HUES6 (cell line): ENCODE measurements around the gene TTK.
A peak's percentile ranks its signal among the peaks of the same experiment; 100 is the strongest.

ENCODE experiments used
- H3K27ac ChIP-seq: 2 replicates; pipeline ENCODE4 v1.7.0; 2013; ENCODE audit warnings: low read depth, mild to moderate bottlenecking, low read length, inconsistent platforms
- H3K27me3 ChIP-seq: 2 replicates; pipeline ENCODE4 v1.6.1; 2013; ENCODE audit warnings: low read length; ENCODE audit not compliant: control insufficient read depth, insufficient read depth
- H3K36me3 ChIP-seq: 2 replicates; pipeline ENCODE4 v1.6.1; 2013; ENCODE audit warnings: low read length; ENCODE audit not compliant: control insufficient read depth, insufficient read depth
- H3K4me1 ChIP-seq: 2 replicates; pipeline ENCODE4 v1.6.1; 2013; ENCODE audit warnings: low read length; ENCODE audit not compliant: control insufficient read depth, insufficient read depth
- H3K4me3 ChIP-seq: 2 replicates; pipeline ENCODE4 v1.5.1; 2013; ENCODE audit warnings: low read depth, low read length
- H3K9ac ChIP-seq: one replicate; pipeline ENCODE4 v1.6.1; 2013; ENCODE audit warnings: mild to moderate bottlenecking, low read length
- H3K9me3 ChIP-seq: 2 replicates; pipeline ENCODE4 v1.6.1; 2013; ENCODE audit warnings: low read depth, low read length; ENCODE audit not compliant: control insufficient read depth, insufficient read depth

TTK gene

GRCh38 chr6:79993012-79993910, 11.2 kb upstream of the TTK start:
- peak overlapping the region; percentile 84 for H3K27ac ChIP-seq
- H3K36me3 ChIP-seq = no peaks in the 10 kb centered on the region
- no peaks in the 10 kb centered on the region for H3K9me3 ChIP-seq
- peak overlapping the region; percentile 40; the same call in 1 of the 2 replicates for H3K4me3 ChIP-seq
- peaks cover 18% of the 10 kb centered on the region for H3K4me1 ChIP-seq
- H3K27me3 ChIP-seq = no peaks in the 10 kb centered on the region
- peak overlapping the region; percentile 23 for H3K9ac ChIP-seq

- H3K4me1 ChIP-seq = peaks cover 18% of the 10 kb centered on the region
- H3K9ac ChIP-seq = no peak overlapping the region
- peak overlapping the region; percentile 84 for H3K27ac ChIP-seq
- no peaks in the 10 kb centered on the region for H3K9me3 ChIP-seq
- no peaks in the 10 kb centered on the region for H3K36me3 ChIP-seq
- H3K4me3 ChIP-seq = 0 out of 2 replicates have a peak overlapping the region, but pooled peaks have one; percentile 40
- H3K27me3 ChIP-seq = no peaks in the 10 kb centered on the region
Observed at GRCh38 chr6:79993911-79994309, 10.5 kb upstream of the TTK start.

GRCh38 chr6:79997728-79998127, 6.7 kb upstream of the TTK start:
- no peaks in the 10 kb centered on the region for H3K36me3 ChIP-seq
- H3K4me1 ChIP-seq = peaks cover 14% of the 10 kb centered on the region
- H3K27me3 ChIP-seq = no peaks in the 10 kb centered on the region
- H3K9ac ChIP-seq = no peak overlapping the region
- no peaks in the 10 kb centered on the region for H3K9me3 ChIP-seq
- no peak overlapping the region for H3K4me3 ChIP-seq
- no peak overlapping the region for H3K27ac ChIP-seq

GRCh38 chr6:80001337-80001736, 3.1 kb upstream of the TTK start:
- Histone ChIP-seq H3K9me3 (no peaks in the 10 kb centered on the region), H3K36me3 (peaks cover 5% of the 10 kb centered on the region), H3K4me1 (peaks cover 10% of the 10 kb centered on the region), H3K4me3 (no peak overlapping the region), H3K9ac (no peak overlapping the region), H3K27me3 (no peaks in the 10 kb centered on the region), H3K27ac (no peak overlapping the region)

GRCh38 chr6:80003826-80004172, 650 bp upstream of the TTK start:
- Histone ChIP-seq H3K36me3 (peaks cover 29% of the 10 kb centered on the region), H3K27ac (peak overlapping the region; percentile 72; the same call in 1 of the 2 replicates), H3K9me3 (no peaks in the 10 kb centered on the region), H3K9ac (peak overlapping the region; percentile 80), H3K4me1 (peaks cover 10% of the 10 kb centered on the region), H3K27me3 (no peaks in the 10 kb centered on the region), H3K4me3 (peak overlapping the region; percentile 97)

GRCh38 chr6:80005406-80005805, 957 bp downstream of the TTK start:
- Histone ChIP-seq H3K4me1 (peaks cover 10% of the 10 kb centered on the region), H3K9me3 (no peaks in the 10 kb centered on the region), H3K4me3 (peak overlapping the region; percentile 97), H3K9ac (peak overlapping the region; percentile 92), H3K36me3 (peaks cover 45% of the 10 kb centered on the region), H3K27ac (no peak overlapping the region), H3K27me3 (no peaks in the 10 kb centered on the region)

- no peak overlapping the region for H3K27ac ChIP-seq
- H3K9ac ChIP-seq = no peak overlapping the region
- H3K4me1 ChIP-seq = peaks cover 10% of the 10 kb centered on the region
- H3K9me3 ChIP-seq = no peaks in the 10 kb centered on the region
- no peak overlapping the region for H3K4me3 ChIP-seq
- H3K36me3 ChIP-seq = peaks cover 56% of the 10 kb centered on the region
- H3K27me3 ChIP-seq = no peaks in the 10 kb centered on the region
Observed at GRCh38 chr6:80006541-80006940, 2.1 kb downstream of the TTK start.

GRCh38 chr6:80009531-80009930, 5.1 kb downstream of the TTK start:
- Histone ChIP-seq H3K9ac (no peak overlapping the region), H3K27ac (no peak overlapping the region), H3K36me3 (peaks cover 85% of the 10 kb centered on the region), H3K9me3 (no peaks in the 10 kb centered on the region), H3K4me1 (peaks cover 4% of the 10 kb centered on the region), H3K4me3 (no peak overlapping the region), H3K27me3 (no peaks in the 10 kb centered on the region)

GRCh38 chr6:80010288-80010687, 5.8 kb downstream of the TTK start:
- Histone ChIP-seq H3K27me3 (no peaks in the 10 kb centered on the region), H3K4me3 (no peak overlapping the region), H3K4me1 (peaks cover 3% of the 10 kb centered on the region), H3K9me3 (no peaks in the 10 kb centered on the region), H3K36me3 (peaks cover 93% of the 10 kb centered on the region), H3K27ac (no peak overlapping the region), H3K9ac (no peak overlapping the region)

GRCh38 chr6:80015839-80016435, 11.5 kb downstream of the TTK start:
- no peaks in the 10 kb centered on the region for H3K9me3 ChIP-seq
- H3K27me3 ChIP-seq = no peaks in the 10 kb centered on the region
- peaks cover 83% of the 10 kb centered on the region for H3K36me3 ChIP-seq
- H3K4me1 ChIP-seq = no peaks in the 10 kb centered on the region
- no peak overlapping the region for H3K9ac ChIP-seq
- no peak overlapping the region for H3K4me3 ChIP-seq
- no peak overlapping the region for H3K27ac ChIP-seq

- Histone ChIP-seq H3K36me3 (peaks cover 77% of the 10 kb centered on the region), H3K4me1 (no peaks in the 10 kb centered on the region), H3K9me3 (no peaks in the 10 kb centered on the region), H3K4me3 (no peak overlapping the region), H3K27me3 (no peaks in the 10 kb centered on the region), H3K9ac (no peak overlapping the region), H3K27ac (0 out of 2 replicates have a peak overlapping the region, but pooled peaks have one; percentile 28)
Observed at GRCh38 chr6:80020381-80021120, 16.1 kb downstream of the TTK start.
